GM18520 (cell line): ENCODE data around the gene PLXNA2.

Experiments used
- ATAC-seq: cut with Tn5 transposase; IDR thresholded peaks from one replicate; pipeline ENCODE4 v1.9.1; 2021; ENCODE audit not compliant: unreplicated experiment

Gene PLXNA2

GRCh38 chr1:208183977-208184911 is 59.9 kb downstream of the PLXNA2 start:
- no peak for ATAC-seq

DNA sequence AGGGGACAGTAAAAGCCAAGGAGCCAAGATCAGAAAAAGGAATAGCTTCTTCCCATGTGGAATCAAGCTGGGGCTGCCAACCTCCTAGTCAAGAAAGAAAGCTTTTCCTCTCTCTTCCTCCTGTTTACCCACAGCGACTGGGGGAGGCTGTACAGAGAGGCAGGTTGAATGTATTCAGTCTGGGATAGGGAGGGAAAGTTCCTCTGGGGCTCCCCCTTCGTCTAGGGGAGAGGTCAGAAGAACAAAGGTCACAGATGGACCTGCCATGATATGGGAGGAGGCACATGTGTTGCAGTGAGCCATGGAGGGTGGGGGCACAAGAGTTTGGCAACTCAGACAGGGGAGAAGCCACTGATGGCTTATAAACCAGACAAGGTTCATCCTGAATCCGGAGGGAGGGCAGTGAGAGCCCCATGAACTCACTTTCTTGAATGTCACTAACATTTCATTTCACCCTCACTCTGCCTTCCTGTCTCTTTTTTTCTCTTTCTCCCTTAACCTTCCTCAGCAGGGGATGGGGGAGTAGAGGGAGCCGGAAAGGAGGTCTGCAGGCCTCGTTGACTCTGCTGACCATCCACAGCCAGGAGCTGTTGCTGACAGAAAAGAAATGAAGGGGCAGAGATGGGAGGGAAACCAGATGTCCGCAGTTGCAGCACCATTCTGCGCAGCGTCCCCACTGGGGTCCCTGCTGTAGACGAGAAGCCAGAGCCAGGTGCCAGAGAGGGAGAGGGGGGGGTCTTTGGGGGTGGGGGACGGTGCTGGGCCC is 61.1 kb downstream of the PLXNA2 start:
- ATAC-seq: no peak

- no peak for ATAC-seq
Observed at GRCh38 chr1:208181364-208181763, 62.8 kb downstream of the PLXNA2 start.

- no peak for ATAC-seq
Observed at GRCh38 chr1:208180421-208180820, 63.8 kb downstream of the PLXNA2 start.

GRCh38 chr1:208179961-208180409 is 64.2 kb downstream of the PLXNA2 start:
- ATAC-seq: no peak

DNA sequence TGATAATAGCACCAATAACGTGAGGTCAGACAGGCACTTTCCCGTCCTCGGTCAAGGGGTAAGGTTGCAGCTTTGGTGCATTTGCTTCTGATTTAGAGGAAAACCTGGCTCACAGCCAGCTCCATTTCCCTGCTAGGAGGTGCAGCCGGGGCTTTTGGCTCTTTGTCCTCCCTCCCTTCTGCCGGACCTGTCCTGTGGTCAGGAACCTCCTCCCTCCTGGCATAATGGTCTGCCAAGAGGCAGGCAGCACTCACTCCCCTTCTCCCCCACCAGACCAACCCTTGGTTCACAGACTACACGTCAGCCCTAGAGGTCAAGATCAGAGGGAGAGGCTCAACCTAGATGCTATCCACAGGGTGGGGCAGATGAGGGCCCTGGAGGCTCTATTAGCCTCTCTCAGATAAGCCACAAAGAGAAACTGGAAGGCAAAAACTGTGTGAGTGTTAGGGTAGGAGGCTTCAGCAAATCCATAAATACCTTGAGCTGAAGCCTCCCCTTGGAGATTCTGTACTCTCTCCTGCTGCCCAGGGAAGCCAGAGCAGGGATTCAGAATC is 64.8 kb downstream of the PLXNA2 start:
- no peak for ATAC-seq

DNA sequence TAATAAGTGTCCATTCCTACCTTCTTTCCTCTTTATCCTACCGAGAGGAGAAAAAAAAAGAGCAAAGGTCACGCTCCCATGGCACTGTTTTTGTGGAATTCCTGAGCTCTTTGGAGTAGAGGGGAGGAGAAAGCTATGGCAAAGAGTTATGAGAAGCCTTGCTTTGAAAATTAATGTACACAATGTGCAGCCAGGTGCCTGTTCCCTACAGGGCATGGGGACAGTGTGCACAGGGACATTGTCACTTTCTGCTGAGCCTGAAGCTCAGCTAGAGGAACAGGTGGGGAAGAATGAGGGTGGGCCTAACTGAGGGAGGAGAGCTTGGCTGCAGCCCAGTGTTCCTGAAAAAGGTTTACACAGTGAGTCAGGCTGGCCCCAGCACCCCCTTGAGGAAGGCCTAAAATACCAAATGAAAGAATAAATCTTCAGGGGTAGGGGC is 66.1 kb downstream of the PLXNA2 start:
- no peak for ATAC-seq

DNA sequence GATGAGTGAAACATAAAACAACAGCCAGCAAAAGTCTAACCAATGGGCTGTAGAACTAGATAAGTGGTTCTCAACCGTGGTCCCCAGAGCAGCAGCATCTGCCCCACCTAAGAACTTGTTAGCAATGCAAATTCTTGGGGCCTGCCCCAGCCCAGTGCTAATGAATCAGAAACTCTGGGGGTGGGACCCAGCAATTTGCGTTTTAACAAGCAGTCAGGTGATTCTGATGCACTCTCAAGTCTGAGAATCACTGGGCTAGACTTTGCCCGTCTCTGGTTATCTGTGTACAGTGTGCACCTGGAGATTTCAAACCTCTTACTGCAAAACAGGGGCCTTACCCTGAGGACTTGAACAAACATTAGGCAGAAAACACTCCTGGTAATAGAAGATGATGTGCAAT is 66.5 kb downstream of the PLXNA2 start:
- peak; percentile 87 for ATAC-seq

GRCh38 chr1:208176649-208177048 is 67.5 kb downstream of the PLXNA2 start:
- no peak for ATAC-seq

GRCh38 chr1:208175508-208175895 is 68.7 kb downstream of the PLXNA2 start:
- no peak for ATAC-seq

DNA sequence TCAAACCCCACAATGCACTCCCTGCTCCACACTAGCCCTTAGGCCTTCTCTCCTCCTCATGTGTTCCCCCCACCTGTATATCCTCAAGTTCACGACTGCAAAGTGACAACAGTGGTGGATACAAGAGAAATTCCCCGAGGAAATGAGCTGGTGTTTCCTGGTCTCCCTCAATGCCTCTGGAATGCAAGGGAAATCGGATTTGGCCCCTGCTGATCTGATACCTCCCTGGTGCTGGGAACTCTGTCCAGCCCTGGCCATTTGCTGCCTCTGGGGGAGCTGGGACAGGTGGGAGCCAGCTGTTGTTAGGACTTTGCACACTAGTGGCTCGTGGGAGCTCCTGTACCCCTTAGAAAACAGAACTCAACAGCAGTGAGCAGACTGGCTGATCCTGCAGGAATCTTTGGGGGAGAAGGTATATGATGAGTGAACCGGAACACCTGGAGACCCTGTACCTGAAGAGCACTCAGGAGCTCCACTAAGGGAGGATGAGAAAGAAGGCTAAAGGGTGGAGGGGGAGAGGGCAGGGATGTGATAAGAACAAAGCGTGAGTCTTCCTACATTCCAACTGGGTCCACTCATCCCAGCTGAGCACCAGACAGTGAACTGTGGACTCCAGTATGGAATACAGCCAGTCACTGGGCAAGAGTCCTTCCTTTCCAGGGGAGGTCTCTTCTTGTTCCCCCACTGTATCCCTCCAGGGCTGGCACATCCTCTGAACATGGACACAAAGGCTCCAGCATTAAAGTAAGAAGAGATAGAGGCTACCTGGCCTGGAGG is 69.3 kb downstream of the PLXNA2 start:
- no peak for ATAC-seq

DNA sequence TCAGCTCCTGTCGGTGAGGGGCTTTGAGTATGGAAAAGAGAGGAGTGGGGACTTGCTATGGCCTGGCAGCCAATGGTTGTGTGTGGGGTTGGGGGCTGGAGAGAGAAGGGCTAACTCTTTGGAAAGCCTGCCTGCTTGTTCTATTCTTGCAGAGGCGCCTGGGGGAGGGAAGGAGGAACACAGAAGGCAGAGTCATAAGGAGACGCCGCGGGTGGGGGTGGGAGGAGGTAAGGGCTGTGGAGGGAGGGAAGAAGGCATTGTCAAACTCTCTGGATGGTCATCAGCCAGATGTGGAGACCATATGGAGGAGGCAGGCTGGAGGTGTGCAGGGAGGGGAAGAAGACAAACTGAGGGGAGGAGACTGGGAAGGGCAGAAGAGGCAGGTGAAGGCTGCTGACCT is 70.0 kb downstream of the PLXNA2 start:
- no peak for ATAC-seq

- ATAC-seq: no peak
Observed at GRCh38 chr1:208173749-208174148, 70.4 kb downstream of the PLXNA2 start.

DNA sequence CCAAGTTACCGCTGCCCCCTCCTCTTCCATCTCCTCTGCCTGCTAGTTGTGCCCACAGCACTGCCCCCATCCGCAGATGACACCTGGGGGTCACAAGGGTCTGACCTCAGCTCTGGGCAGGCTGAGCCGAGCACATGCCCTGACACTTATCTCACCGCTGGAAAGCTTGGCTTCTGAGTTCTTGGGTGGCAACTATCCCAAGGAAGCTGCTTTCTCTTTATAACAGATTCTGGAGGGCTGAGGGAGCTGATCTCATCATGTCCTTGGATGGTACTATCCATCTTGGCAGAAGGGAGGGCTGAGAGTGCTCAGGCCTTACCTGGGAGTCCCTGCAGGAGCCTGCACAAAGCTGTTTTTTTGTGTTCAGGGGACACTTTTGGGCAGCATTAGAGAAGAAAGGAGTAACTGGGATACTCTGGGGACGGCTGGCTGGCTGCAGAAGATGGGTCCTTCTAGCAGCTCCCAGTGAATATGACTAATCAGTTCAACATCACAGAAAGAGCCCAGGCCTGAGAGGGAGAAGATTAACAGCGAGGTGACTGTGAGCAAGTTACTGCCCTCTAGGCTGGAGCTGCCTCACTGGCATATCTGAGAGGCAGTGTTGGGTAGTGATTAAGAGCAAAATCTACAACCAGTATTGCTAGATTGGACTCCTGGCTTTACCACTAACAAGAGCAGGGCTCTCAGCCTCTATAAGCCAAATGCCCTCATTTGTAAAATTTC is 71.6 kb downstream of the PLXNA2 start:
- ATAC-seq: no peak

- ATAC-seq: no peak
Observed at GRCh38 chr1:208171616-208172422, 72.4 kb downstream of the PLXNA2 start.

DNA sequence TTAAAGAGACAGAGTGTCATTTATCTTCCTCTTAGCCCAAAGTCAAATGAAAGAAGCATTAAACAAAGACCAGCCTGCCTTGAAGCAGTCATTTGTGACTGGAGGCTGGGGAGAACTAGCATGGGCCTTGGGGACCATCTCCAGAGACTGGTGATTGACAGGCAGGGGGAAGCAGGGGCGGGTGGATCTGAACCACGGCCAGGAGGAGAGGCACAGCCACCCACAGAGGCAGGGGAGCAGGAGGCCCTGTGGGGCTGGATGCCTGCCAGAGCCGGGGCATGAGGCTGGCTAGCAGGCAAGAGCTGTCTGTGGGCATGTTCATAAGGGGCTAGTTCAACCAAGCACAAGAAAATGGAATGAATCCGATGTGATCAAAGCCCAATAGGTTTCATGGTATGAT is 73.9 kb downstream of the PLXNA2 start:
- ATAC-seq: no peak

DNA sequence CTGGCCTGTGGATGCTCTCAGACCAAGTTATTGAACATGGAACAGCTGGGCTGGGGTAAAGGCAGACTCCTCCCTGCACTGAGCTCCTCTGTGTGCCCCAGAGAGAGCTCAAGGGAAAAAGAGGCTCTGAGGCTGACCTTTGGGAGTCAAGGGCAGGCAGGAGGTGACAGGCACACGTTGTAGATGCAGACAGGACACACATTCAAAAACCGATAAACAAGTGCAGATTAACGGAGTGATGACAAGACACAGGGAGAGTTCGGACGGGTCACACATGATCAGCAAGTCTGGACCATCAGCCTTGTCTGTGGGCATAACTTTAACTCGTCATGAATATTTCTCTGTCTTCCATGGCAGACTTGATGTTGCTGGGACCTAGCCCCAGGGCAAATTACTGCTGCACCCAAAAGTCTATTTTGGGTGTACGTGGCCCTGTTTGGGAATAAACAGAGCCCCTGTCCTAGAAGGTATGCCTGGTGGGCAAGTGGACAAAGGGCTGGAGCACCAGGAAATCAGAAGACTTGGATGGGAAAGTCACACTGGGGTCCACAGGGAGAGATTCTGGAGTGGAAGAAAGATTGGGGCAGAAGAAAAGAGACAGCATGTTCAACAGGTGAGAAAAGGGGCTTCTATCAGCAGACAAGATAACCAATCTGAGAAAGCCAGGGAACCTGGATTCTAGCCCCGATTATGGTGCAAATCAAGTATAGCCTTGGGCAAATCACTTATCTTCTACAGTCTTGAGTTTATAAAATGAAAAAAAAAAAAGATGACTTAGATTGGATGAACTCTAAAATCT is 74.9 kb downstream of the PLXNA2 start:
- ATAC-seq: no peak

- no peak for ATAC-seq
Observed at GRCh38 chr1:208167261-208167869, 76.8 kb downstream of the PLXNA2 start.
